Measurements from ENCODE around the gene SLC25A47. TPM values are rescaled to one million over a fixed set of nuclear protein-coding genes. Genes with fewer than 3 reads are reported as not detected.

Gene SLC25A47
- total RNA-seq, 1 donor: not detected

DNA sequence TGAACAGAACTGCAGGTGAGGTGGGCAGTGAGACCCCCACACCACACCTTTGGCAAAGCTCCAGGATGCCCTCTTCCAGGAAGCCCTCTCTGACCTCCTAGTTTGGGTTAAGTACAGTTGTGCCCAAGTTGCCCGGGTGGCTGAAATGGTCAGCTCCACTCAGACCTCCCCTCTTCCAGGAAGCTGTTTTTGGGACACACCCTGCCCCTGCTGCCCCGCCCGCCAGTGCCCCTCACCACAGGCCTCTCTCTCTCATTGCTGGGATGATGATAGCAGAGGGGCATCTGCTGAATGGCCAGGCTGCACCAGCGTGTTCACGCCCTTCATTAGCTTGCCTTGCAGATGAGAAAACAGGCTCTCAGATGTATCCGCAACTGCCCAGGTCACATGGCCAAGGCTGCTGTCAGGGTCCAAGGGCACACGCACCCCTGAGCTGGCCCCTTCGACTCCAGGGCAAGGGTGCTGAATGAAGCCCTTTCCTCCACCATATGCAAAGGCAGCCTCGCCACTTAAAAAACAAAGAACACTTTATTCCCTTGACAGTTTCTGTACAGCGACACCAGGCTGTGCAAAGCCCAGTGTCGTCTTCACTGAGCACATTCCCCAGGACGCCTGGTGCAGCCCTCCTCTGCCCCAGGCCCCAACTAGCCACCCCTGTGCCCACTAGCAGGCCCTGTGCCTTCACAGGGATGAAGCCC lies 32.4 kb upstream of the SLC25A47 start:
- no peak overlapping the region for H3K4me3 ChIP-seq (ENCODE audit: low read depth, low read length)
- TF ChIP-seq, protein P1, sequence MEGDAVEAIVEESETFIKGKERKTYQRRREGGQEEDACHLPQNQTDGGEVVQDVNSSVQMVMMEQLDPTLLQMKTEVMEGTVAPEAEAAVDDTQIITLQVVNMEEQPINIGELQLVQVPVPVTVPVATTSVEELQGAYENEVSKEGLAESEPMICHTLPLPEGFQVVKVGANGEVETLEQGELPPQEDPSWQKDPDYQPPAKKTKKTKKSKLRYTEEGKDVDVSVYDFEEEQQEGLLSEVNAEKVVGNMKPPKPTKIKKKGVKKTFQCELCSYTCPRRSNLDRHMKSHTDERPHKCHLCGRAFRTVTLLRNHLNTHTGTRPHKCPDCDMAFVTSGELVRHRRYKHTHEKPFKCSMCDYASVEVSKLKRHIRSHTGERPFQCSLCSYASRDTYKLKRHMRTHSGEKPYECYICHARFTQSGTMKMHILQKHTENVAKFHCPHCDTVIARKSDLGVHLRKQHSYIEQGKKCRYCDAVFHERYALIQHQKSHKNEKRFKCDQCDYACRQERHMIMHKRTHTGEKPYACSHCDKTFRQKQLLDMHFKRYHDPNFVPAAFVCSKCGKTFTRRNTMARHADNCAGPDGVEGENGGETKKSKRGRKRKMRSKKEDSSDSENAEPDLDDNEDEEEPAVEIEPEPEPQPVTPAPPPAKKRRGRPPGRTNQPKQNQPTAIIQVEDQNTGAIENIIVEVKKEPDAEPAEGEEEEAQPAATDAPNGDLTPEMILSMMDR (IDR thresholded peaks at IDR 0.05; ENCODE audit: insufficient read depth, low read length): no peak
- DNase-seq (ENCODE audit: low read depth): no peak

- TF ChIP-seq, protein P1 (IDR thresholded peaks at IDR 0.05; ENCODE audit: insufficient read depth, low read length): no peak
These were observed 31.6 kb upstream of the SLC25A47 start for GRCh38 chr14:100291305-100292075.

GRCh38 chr14:100292301-100292775 lies 30.8 kb upstream of the SLC25A47 start:
- DNase-seq (ENCODE audit: low read depth): no peak
- H3K4me3 ChIP-seq (ENCODE audit: low read depth, low read length): no peak overlapping the region
- TF ChIP-seq, protein P1 (IDR thresholded peaks at IDR 0.05; ENCODE audit: insufficient read depth, low read length): no peak

More at GRCh38 chr14:100291305-100292075, 31.6 kb upstream of the SLC25A47 start:
- no peak for DNase-seq (ENCODE audit: low read depth)
- no peak overlapping the region for H3K4me3 ChIP-seq (ENCODE audit: low read depth, low read length)

DNA sequence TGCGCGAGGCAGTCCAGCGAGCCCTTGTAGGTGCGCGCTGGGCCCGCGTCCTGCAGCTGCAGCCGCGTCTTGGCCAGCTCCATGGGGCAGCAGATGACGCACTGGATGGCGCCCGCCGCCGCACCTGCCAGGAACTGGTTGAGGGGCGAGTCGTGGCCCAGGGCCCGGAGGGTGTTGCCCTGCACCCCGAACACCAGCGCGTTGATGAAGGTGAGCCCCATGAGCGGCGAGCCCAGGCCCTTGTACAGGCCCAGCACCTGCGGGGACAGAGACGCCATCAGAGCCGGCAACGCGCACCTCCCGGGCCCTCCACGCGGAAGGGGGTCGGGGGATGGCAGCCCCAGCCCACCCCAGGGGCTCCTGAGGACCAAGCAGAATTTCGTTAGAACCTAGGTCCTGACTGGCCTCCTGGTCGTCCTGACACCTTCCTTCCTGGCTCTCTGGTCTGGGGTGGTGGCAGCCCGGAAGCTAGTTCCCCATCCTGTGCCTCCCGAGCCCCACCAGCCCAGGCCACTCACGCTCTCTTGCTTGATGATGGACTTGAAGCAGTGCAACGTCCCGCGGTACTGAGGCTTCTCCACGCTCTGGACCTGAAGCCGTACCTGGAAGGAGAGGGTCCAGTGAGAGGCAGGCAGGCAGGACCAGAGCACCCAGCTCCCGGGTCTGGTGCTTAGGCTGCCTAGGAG lies 30.2 kb upstream of the SLC25A47 start:
- no peak overlapping the region for H3K4me3 ChIP-seq (ENCODE audit: low read depth, low read length)
- TF ChIP-seq, protein P1 (IDR thresholded peaks at IDR 0.05; ENCODE audit: insufficient read depth, low read length): no peak
- no peak for DNase-seq (ENCODE audit: low read depth)

DNA sequence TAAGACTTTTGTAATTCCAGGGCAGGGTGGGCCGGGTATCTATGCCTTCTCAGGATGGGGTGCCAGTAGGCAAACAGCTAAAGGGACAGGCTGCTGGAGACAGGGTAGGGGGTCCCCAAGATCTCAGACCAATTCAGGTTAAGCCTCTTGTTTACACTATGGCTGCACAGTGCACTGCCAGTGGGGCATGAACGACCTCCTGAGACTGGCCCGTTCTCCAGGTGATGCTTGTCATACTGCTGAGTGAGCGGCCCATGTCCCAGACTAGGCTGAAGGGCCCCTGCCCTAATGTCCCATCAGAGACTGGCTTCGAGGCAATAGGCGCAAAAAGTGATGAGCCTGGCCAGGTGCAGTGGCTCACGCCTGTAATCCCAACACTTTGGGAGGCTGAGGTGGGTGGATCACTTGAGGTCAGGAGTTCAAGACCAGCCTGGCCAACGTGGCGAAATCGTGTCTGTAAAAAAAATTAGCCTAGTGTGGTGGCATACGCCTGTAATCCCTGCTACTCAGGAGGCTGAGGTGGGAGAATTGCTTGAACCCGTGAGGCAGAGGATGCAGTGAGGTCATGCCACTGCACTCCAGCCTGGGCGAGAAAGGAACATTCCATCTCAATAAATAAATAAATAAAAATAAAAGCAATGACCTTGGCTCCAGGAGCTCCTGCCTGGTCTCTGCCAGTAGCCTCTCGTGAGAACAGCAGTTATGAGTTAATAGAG lies 29.5 kb upstream of the SLC25A47 start:
- H3K4me3 ChIP-seq (ENCODE audit: low read depth, low read length): no peak overlapping the region
- DNase-seq (ENCODE audit: low read depth): no peak
- TF ChIP-seq, protein P1 (IDR thresholded peaks at IDR 0.05; ENCODE audit: insufficient read depth, low read length): no peak
